ENCODE measurements around the gene PXDN. TPM values are rescaled to one million over a fixed set of nuclear protein-coding genes. Genes with fewer than 3 reads are reported as not detected.
"Not testable (repeated sequence)": the region's sequence is repeated elsewhere in the genome, so short reads cannot be mapped to it uniquely, and the experiment has no call there.

PXDN gene
- total and polyA plus RNA-seq, 4 donors: 42.8 to 69.7 (median 59.7) TPM

DNA sequence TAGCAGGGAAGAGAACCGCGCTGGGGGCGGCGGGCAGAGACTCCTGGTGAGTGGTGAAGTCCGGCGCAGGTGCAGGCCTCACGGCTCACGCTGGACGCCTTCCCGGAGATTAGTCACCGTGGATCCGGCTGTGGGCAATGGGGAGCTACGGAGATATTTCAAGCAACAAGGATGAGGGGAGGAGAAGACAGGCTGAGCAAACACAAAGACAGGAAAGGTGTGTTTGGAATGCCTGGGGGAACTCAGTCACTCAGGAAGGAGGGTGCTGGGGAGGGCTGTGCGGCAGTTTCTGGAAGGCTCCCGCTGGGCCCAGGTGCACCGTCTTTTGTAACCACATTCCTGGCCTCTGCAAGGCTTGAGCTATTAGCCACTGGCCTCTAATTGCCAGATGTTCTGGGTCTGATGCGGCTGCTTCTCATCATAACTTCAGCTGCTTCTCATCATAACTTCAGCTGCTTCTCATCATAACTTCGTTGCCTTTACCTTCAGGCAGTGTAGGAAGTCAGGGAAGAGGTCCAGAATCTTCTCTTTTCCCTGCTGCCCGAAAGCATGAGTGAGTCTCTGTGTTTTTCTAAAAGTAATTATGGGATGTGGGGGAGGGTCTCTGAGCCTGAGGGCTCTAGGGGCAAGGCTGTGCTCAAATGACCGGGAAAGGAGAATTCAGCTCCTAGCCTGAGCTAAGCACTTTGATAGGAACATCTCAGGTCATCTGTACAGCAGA, 118.9 kb downstream of the PXDN start:
- Histone ChIP-seq H3K27me3 (ENCODE audit: control insufficient read depth, insufficient read depth, low read length) (no peaks in the 10 kb centered on the region), H3K4me1 (ENCODE audit: control insufficient read depth, insufficient read depth, low read length) (no peaks in the 10 kb centered on the region), H3K36me3 (ENCODE audit: control insufficient read depth, insufficient read depth, low read length) (no peaks in the 10 kb centered on the region), H3K9me3 (ENCODE audit: control insufficient read depth, insufficient read depth, low read length) (no peaks in the 10 kb centered on the region), H3K4me3 (ENCODE audit: low read depth, low read length) (no peak overlapping the region), H3K27ac (ENCODE audit: low read depth, low read length) (no peak overlapping the region)
- WGBS (ENCODE audit: insufficient coverage): 59% methylated on average over 18 of the region's 20 CpGs
- no peak for DNase-seq (ENCODE audit: low read depth in 4 of 6, low spot score in 6 of 6)

DNA sequence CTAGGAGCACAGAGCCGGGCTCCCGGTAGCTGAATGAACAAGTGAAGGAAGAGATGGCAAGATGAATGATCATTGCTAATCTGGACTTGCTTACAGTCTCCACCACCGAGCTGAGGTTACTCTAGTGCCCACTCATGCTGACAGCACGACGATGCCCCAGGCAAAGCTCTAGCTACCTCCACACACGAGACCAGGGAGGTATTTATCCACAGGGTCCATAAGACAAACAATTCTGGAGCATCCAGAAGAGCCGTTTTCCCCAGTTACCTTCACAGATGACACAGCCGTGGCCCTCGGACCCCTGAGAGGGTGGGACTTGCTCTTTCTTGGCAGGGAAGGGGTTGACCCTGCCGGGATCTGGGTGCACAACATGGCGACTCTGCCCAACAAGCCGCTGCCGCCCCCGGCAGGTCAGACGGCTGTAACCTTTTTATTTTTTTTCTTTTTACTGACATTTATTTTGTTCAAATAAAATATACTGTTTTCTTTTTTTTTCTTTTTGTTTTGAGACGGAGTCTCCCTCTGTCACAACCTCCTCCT, 120.3 kb downstream of the PXDN start:
- DNase-seq (ENCODE audit: low read depth in 4 of 6, low spot score in 6 of 6): no peak
- Histone ChIP-seq H3K4me1 (ENCODE audit: control insufficient read depth, insufficient read depth, low read length) (no peaks in the 10 kb centered on the region), H3K36me3 (ENCODE audit: control insufficient read depth, insufficient read depth, low read length) (no peaks in the 10 kb centered on the region), H3K9me3 (ENCODE audit: control insufficient read depth, insufficient read depth, low read length) (no peaks in the 10 kb centered on the region), H3K4me3 (ENCODE audit: low read depth, low read length) (no peak overlapping the region), H3K27me3 (ENCODE audit: control insufficient read depth, insufficient read depth, low read length) (no peaks in the 10 kb centered on the region), H3K27ac (ENCODE audit: low read depth, low read length) (no peak overlapping the region)
- WGBS (ENCODE audit: insufficient coverage): no CpG with 5 or more reads among the region's 16 CpGs

DNA sequence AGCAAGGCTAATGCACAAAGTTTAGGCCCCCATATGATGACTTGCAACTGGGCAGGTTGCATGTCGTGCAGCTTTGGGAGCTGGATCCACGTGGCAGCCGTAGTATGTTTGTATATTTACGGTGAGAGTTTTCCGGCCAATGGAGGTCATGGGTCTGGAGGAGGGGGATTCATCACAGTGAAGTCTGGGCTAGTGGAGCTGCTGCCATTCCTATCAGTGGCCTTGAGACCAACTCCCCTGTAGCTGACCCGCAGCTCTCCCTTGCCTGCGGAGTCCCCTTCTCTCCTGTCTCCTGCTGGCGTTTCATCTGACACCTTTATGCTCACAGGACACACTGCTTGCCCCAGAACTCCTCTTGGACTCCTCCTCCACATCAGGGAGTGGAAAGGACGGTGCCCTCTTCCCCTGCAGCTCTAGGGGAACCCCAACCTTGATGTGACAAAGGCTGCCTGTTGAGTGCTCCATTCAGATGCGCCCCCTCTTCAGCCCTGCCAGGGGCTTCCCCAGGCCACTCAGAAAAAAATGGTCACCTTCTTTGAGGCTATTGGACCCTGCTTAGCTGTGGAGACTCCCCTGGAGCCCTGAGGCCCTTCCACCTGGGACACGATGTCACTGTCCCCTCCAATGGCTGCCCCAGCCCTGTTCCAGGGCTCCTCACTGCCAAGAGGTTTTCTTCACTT, 121.7 kb downstream of the PXDN start:
- Histone ChIP-seq H3K36me3 (ENCODE audit: control insufficient read depth, insufficient read depth, low read length) (no peaks in the 10 kb centered on the region), H3K27ac (ENCODE audit: low read depth, low read length) (no peak overlapping the region), H3K27me3 (ENCODE audit: control insufficient read depth, insufficient read depth, low read length) (no peaks in the 10 kb centered on the region), H3K9me3 (ENCODE audit: control insufficient read depth, insufficient read depth, low read length) (no peaks in the 10 kb centered on the region), H3K4me3 (ENCODE audit: low read depth, low read length) (no peak overlapping the region), H3K4me1 (ENCODE audit: control insufficient read depth, insufficient read depth, low read length) (no peaks in the 10 kb centered on the region)
- 82% methylated on average over 11 of the region's 11 CpGs for WGBS (ENCODE audit: insufficient coverage)
- DNase-seq (ENCODE audit: low read depth in 4 of 6, low spot score in 6 of 6): no peak

DNA sequence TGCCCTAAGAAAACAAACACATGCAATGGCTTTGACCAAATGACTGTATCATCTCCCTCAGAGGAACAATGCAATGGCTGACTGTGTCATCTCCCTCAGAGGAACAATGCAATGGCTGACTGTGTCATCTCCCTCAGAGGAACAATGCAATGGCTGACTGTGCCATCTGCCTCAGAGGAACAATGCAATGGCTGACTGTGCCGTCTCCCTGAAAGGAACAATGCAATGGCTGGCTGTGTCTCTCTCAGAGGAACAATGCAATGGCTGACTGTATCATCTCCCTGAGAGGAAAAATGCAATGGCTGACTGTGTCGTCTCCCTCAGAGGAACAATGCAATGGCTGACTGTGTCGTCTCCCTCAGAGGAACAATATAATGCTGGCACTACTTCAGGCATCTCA, 122.3 kb downstream of the PXDN start:
- not testable (repeated sequence) for H3K27me3 ChIP-seq (ENCODE audit: control insufficient read depth, insufficient read depth, low read length); H3K4me3 ChIP-seq (ENCODE audit: low read depth, low read length); H3K9me3 ChIP-seq (ENCODE audit: control insufficient read depth, insufficient read depth, low read length); H3K4me1 ChIP-seq (ENCODE audit: control insufficient read depth, insufficient read depth, low read length); DNase-seq (ENCODE audit: low read depth in 4 of 6, low spot score in 6 of 6); H3K27ac ChIP-seq (ENCODE audit: low read depth, low read length); H3K36me3 ChIP-seq (ENCODE audit: control insufficient read depth, insufficient read depth, low read length)
- 41% methylated on average over 3 of the region's 3 CpGs for WGBS (ENCODE audit: insufficient coverage)

DNA sequence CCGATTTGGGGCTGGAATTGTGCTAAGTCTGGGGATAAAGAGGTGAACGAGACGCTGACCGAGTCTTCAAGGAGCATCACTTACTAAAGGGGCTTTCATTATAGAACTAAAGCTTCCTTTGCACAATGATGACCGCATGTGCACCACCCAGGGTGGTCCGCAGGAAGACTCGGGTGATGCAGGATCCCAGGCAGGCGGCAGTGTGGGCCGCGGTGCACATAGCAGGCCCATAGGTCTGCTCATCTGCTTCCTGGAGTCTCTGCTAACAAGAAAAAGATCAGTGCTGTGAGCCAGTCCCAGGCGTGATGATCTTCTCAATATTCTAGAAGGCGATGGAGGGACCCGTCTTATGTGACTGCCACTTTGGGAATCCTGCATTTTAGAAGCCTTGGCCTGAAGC, 122.8 kb downstream of the PXDN start:
- 97% methylated on average over 13 of the region's 13 CpGs for whole genome bisulfite sequencing (ENCODE audit: insufficient coverage)
- no peaks in the 10 kb centered on the region for H3K27me3 ChIP-seq (ENCODE audit: control insufficient read depth, insufficient read depth, low read length)
- H3K4me1 ChIP-seq (ENCODE audit: control insufficient read depth, insufficient read depth, low read length): no peaks in the 10 kb centered on the region
- H3K4me3 ChIP-seq (ENCODE audit: low read depth, low read length): no peak overlapping the region
- no peaks in the 10 kb centered on the region for H3K9me3 ChIP-seq (ENCODE audit: control insufficient read depth, insufficient read depth, low read length)
- H3K36me3 ChIP-seq (ENCODE audit: control insufficient read depth, insufficient read depth, low read length): no peaks in the 10 kb centered on the region
- H3K27ac ChIP-seq (ENCODE audit: low read depth, low read length): no peak overlapping the region
- DNase-seq (ENCODE audit: low read depth in 4 of 6, low spot score in 6 of 6): no peak

DNA sequence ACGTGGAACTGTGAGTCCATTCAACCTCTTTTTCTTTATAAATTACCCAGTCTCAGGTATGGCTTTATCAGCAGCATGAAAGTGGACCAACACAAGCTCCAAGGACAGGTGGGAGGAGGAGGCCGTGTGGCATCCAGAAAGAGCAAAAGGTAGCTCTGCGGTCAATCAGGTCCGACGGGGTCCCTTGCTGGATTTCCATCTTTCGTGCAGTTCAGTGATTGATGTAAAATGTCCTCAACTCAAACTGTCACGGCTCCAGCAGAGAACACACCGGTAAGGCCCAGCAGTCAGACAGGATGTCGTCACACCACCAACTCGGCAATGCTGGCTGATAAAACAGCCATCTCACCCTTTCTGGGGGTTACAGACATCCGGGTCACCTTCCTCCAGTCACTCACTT, 123.3 kb downstream of the PXDN start:
- H3K36me3 ChIP-seq (ENCODE audit: control insufficient read depth, insufficient read depth, low read length): no peaks in the 10 kb centered on the region
- no peaks in the 10 kb centered on the region for H3K4me1 ChIP-seq (ENCODE audit: control insufficient read depth, insufficient read depth, low read length)
- H3K27me3 ChIP-seq (ENCODE audit: control insufficient read depth, insufficient read depth, low read length): no peaks in the 10 kb centered on the region
- 97% methylated on average over 8 of the region's 11 CpGs for WGBS (ENCODE audit: insufficient coverage)
- no peak overlapping the region for H3K4me3 ChIP-seq (ENCODE audit: low read depth, low read length)
- no peak for DNase-seq (ENCODE audit: low read depth in 4 of 6, low spot score in 6 of 6)
- no peaks in the 10 kb centered on the region for H3K9me3 ChIP-seq (ENCODE audit: control insufficient read depth, insufficient read depth, low read length)
- no peak overlapping the region for H3K27ac ChIP-seq (ENCODE audit: low read depth, low read length)

DNA sequence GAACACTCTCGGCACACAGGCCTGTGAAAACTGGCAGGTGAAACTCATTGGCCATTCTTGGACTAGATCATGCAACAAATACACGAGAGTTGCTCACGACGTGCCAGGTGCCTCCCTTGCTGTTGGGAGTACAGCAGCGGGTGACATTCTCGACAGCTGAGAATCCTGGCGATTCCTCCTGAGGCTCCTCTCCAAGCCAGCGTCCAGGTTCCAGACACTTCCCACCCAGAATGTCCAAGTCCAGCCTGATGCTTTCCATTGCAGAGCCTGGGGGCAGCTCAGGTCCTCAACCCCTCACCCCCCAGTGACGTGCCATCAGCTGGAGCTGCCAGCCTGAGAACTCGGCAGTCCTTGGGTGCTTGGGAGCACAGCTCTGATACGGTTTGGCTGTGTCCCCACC, 124.2 kb downstream of the PXDN start:
- WGBS (ENCODE audit: insufficient coverage): 98% methylated on average over 9 of the region's 11 CpGs
- H3K27ac ChIP-seq (ENCODE audit: low read depth, low read length): no peak overlapping the region
- no peak for DNase-seq (ENCODE audit: low read depth in 4 of 6, low spot score in 6 of 6)
- no peak overlapping the region for H3K4me3 ChIP-seq (ENCODE audit: low read depth, low read length)
- no peaks in the 10 kb centered on the region for H3K4me1 ChIP-seq (ENCODE audit: control insufficient read depth, insufficient read depth, low read length)
- no peaks in the 10 kb centered on the region for H3K27me3 ChIP-seq (ENCODE audit: control insufficient read depth, insufficient read depth, low read length)
- H3K36me3 ChIP-seq (ENCODE audit: control insufficient read depth, insufficient read depth, low read length): no peaks in the 10 kb centered on the region
- H3K9me3 ChIP-seq (ENCODE audit: control insufficient read depth, insufficient read depth, low read length): no peaks in the 10 kb centered on the region

DNA sequence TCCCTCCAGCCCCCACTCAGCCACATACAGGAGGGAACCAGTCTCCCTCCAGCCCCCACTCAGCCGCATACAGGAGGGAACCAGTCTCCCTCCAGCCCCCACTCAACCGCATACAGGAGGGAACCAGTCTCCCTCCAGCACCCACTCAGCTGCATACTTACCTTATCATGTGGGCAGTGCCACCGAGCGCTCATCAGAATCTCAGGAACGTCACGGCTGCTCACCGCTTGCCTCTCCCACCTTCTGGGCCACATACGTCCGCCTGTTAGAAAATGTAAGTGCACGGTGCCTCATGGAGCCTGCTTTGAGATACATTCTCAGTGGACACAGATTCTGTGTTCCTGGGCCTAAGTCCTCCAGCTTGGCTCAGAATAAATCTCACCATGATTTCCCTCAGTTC, 124.8 kb downstream of the PXDN start:
- no peaks in the 10 kb centered on the region for H3K27me3 ChIP-seq (ENCODE audit: control insufficient read depth, insufficient read depth, low read length)

DNA sequence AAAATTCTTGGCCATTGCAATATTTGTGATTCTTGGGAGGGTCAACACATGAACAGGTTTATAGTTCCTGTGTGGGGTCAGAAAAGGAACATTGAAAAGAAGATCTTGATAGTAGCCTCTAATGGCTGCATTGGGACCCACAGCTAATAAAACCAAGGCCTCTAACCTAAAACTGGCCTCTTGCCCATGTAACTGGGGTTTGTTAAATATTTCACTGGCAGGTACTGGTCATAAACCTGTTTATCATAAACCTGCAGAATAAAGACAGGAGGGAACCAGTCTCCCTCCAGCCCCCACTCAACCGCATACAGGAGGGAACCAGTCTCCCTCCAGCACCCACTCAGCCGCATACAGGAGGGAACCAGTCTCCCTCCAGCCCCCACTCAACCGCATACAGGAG, 125.3 kb downstream of the PXDN start:
- Histone ChIP-seq H3K27ac (ENCODE audit: low read depth, low read length) (no peak overlapping the region), H3K4me1 (ENCODE audit: control insufficient read depth, insufficient read depth, low read length) (no peaks in the 10 kb centered on the region), H3K27me3 (ENCODE audit: control insufficient read depth, insufficient read depth, low read length) (no peaks in the 10 kb centered on the region), H3K9me3 (ENCODE audit: control insufficient read depth, insufficient read depth, low read length) (no peaks in the 10 kb centered on the region), H3K4me3 (ENCODE audit: low read depth, low read length) (no peak overlapping the region), H3K36me3 (ENCODE audit: control insufficient read depth, insufficient read depth, low read length) (no peaks in the 10 kb centered on the region)
- no CpG with 5 or more reads among the region's 3 CpGs for WGBS (ENCODE audit: insufficient coverage)
- no peak for DNase-seq (ENCODE audit: low read depth in 4 of 6, low spot score in 6 of 6)

More for the DNA sequence above, 124.8 kb downstream of the PXDN start:
- Histone ChIP-seq H3K36me3 (ENCODE audit: control insufficient read depth, insufficient read depth, low read length) (no peaks in the 10 kb centered on the region), H3K4me1 (ENCODE audit: control insufficient read depth, insufficient read depth, low read length) (no peaks in the 10 kb centered on the region), H3K9me3 (ENCODE audit: control insufficient read depth, insufficient read depth, low read length) (no peaks in the 10 kb centered on the region), H3K4me3 (ENCODE audit: low read depth, low read length) (no peak overlapping the region), H3K27ac (ENCODE audit: low read depth, low read length) (no peak overlapping the region)
- DNase-seq (ENCODE audit: low read depth in 4 of 6, low spot score in 6 of 6): no peak
- WGBS (ENCODE audit: insufficient coverage): 91% methylated on average over 9 of the region's 10 CpGs

Measured in spinal cord (tissue), 10 donors.